Colonic mucosa (tissue), 4 donors: ENCODE measurements around the gene USP9Y. TPM values are rescaled to one million over a fixed set of nuclear protein-coding genes. Genes with fewer than 3 reads are reported as not detected.

Experiments
- DNase-seq: peaks from one replicate; pipeline ENCODE4 v3.0.0-alpha.2; 2020
- H3K27ac ChIP-seq: fragments of 200-600 bp; one replicate; pipeline ENCODE4 v1.8.0; 2021
- H3K27me3 ChIP-seq: fragments of 200-600 bp; one replicate; pipeline ENCODE4 v1.8.0; 2021
- H3K36me3 ChIP-seq: fragments of 200-600 bp; one replicate; pipeline ENCODE4 v1.8.0; 2021
- H3K4me1 ChIP-seq: fragments of 200-600 bp; one replicate; pipeline ENCODE4 v1.8.0; 2021; ENCODE audit warnings: mild to moderate bottlenecking
- H3K4me3 ChIP-seq: fragments of 200-600 bp; one replicate; pipeline ENCODE4 v1.8.0; 2021
- H3K9ac ChIP-seq, 2 donors: one replicate each; pipeline ENCODE4 v1.7.0; 2013; ENCODE audit warnings: control low read depth in 2 of 2, low read depth in 2 of 2, low read length in 2 of 2
- H3K9me3 ChIP-seq: fragments of 200-600 bp; one replicate; pipeline ENCODE4 v1.8.0; 2021
- intact Hi-C: fragments of 100-400 bp; cut with DNase I; formaldehyde crosslinking; loops from one replicate; pipeline ENCODE4 v1.14.1; 2022
- total RNA-seq, 2 donors: library from RNA; stranded (reverse); fragmentation: NEBNext Ultra II Directional in 1 of 2; extraction: Animal tissue kit (Norgen Biotek cat#: 25700) in 1 of 2; gene quantifications; one replicate each; pipeline ENCODE4 v1.2.1, GENCODE V29; 2021
- TF ChIP-seq, protein P1 (sequence below): fragments of 200-600 bp; IDR thresholded peaks from one replicate; pipeline ENCODE4 v1.8.0; 2022; ENCODE audit warnings: antibody characterized with exemption, mild to moderate bottlenecking
- donor health status: healthy.
- donor health status: DM: no; HTN: no; CAD: no.
- donor health status: DM: no; HTN: no; CAD: no.

The USP9Y gene
- total RNA-seq, 2 donors from 2014 or later: 0.07 TPM; not detected in 1

DNA sequence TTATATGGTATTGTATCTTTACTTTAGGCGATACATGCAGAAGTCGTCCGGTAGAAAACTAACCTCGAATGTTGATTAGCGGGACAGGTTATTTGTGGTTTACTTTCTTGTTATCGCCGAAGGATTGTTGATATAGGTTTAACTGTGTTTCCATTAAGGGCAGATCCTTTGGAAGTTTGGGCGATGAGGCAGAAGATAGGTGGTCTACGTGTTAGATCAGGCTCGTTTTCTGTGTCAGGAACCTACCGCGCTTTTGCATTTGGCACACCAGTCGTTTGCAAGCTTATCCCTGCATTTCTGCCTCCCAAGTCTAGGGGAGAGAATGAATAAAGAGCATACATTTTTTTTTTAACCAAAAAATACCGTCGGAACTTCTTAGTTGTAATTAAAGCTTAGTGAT, 204.9 kb downstream of the USP9Y start:
- Histone ChIP-seq H3K9me3 (no peaks in the 10 kb centered on the region), H3K9ac (no peak overlapping the region), H3K27me3 (no peaks in the 10 kb centered on the region), H3K4me1 (no peaks in the 10 kb centered on the region), H3K36me3 (no peaks in the 10 kb centered on the region), H3K27ac (no peak overlapping the region), H3K4me3 (no peak overlapping the region)
- intact Hi-C loops: no loop called here
- TF ChIP-seq, protein P1, sequence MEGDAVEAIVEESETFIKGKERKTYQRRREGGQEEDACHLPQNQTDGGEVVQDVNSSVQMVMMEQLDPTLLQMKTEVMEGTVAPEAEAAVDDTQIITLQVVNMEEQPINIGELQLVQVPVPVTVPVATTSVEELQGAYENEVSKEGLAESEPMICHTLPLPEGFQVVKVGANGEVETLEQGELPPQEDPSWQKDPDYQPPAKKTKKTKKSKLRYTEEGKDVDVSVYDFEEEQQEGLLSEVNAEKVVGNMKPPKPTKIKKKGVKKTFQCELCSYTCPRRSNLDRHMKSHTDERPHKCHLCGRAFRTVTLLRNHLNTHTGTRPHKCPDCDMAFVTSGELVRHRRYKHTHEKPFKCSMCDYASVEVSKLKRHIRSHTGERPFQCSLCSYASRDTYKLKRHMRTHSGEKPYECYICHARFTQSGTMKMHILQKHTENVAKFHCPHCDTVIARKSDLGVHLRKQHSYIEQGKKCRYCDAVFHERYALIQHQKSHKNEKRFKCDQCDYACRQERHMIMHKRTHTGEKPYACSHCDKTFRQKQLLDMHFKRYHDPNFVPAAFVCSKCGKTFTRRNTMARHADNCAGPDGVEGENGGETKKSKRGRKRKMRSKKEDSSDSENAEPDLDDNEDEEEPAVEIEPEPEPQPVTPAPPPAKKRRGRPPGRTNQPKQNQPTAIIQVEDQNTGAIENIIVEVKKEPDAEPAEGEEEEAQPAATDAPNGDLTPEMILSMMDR: no peak
- no peak for DNase-seq

Other genes with a start within 250 kb of the USP9Y start
- under 1 TPM in 1 of 2 donors, not detected in 1; 0.74 TPM for gene DDX3Y, start 203.6 kb downstream of the USP9Y start, total RNA-seq